Endothelial cell of umbilical vein (primary cell): ENCODE measurements around the gene FAM131C.

Experiments used
- CTCF ChIP-seq, 2 donors: IDR thresholded peaks; 1 replicate in 1 of 2; 2 replicates in 1 of 2; pipeline ENCODE4 v1.5.1; 2011; ENCODE audit warnings: low read length in 2 of 2, mild to moderate bottlenecking in 2 of 2, moderate library complexity in 2 of 2, control low read depth in 1 of 2, inconsistent platforms in 1 of 2, low read depth in 1 of 2; ENCODE audit not compliant: insufficient read depth in 1 of 2; ENCODE audit errors: extremely low read depth in 1 of 2
- EZH2 ChIP-seq: IDR thresholded peaks from 2 replicates; pipeline ENCODE4 v1.6.1; 2012; ENCODE audit warnings: borderline replicate concordance, low read depth, mild to moderate bottlenecking, moderate library complexity, low read length, inconsistent platforms; ENCODE audit not compliant: severe bottlenecking
- FOS ChIP-seq: IDR thresholded peaks from 2 replicates; pipeline ENCODE4 v1.6.1; 2011; ENCODE audit warnings: mild to moderate bottlenecking, low read length, moderate library complexity, borderline replicate concordance; ENCODE audit not compliant: insufficient read depth
- GATA2 ChIP-seq: IDR thresholded peaks from 2 replicates; pipeline ENCODE4 v1.7.0; 2011; ENCODE audit warnings: low read depth, mild to moderate bottlenecking, moderate library complexity, mixed read lengths, low read length; ENCODE audit not compliant: insufficient read length, insufficient read depth
- JUN ChIP-seq: IDR thresholded peaks from 2 replicates; pipeline ENCODE4 v1.6.1; 2011; ENCODE audit warnings: borderline replicate concordance, low read depth; ENCODE audit not compliant: insufficient read length, insufficient read depth
- MAX ChIP-seq: IDR thresholded peaks from 2 replicates; pipeline ENCODE4 v1.6.1; 2011; ENCODE audit not compliant: insufficient read depth, insufficient read length
- MYC ChIP-seq: IDR thresholded peaks from one replicate; pipeline ENCODE4 v1.6.1; 2011; ENCODE audit warnings: mild to moderate bottlenecking, low read depth, low read length
- POLR2A ChIP-seq: IDR thresholded peaks from 2 replicates; pipeline ENCODE4 v1.6.1; 2012; ENCODE audit warnings: low read depth, mild to moderate bottlenecking, control low read depth, low read length
- POLR2AphosphoS5 ChIP-seq: IDR thresholded peaks from 2 replicates; pipeline ENCODE4 v1.6.1; 2012; ENCODE audit warnings: low read depth, mild to moderate bottlenecking, control low read depth, low read length, moderate library complexity; ENCODE audit not compliant: insufficient read depth

GRCh38 chr1:16076865-16077238, 3.4 kb upstream of the FAM131C start:
- TF ChIP-seq POLR2AphosphoS5, result no peak
- no peak for TF ChIP-seq POLR2A
- TF ChIP-seq CTCF (IDR thresholded peaks at IDR 0.05; ENCODE audit: extremely low read depth in 1 of 2, insufficient read depth in 1 of 2, low read depth in 1 of 2, low read length in 2 of 2), result no peak
- TF ChIP-seq EZH2, result no peak
- no peak for TF ChIP-seq FOS
- TF ChIP-seq GATA2, result no peak
- no peak for TF ChIP-seq MYC
- no peak for TF ChIP-seq MAX
- no peak for TF ChIP-seq JUN
